Thyroid gland (tissue), 4 donors: ENCODE results near the gene SLC24A4. TPM values are rescaled to one million over a fixed set of nuclear protein-coding genes. Genes with fewer than 3 reads are reported as not detected.

ENCODE experiments used
- DNase-seq, 2 donors: peaks; one replicate each; pipeline ENCODE4 v3.0.0-alpha.2; 2019
- H3K27ac ChIP-seq, 3 donors: fragments of 200-600 bp; sonication (generic); 1 replicate in 2 of 3; 2 replicates in 1 of 3; pipeline ENCODE4 v1.5.1; 2016 to 2019; ENCODE audit warnings: mild to moderate bottlenecking in 1 of 3, moderate library complexity in 1 of 3
- H3K27me3 ChIP-seq: fragments of 200-600 bp; sonication (generic); one replicate; pipeline ENCODE4 v1.5.1; 2019
- H3K36me3 ChIP-seq, 2 donors: fragments of 200-600 bp; sonication (generic); one replicate each; pipeline ENCODE4 v1.5.1; 2016 to 2019
- H3K4me1 ChIP-seq, 2 donors: fragments of 200-600 bp; sonication (generic); one replicate each; pipeline ENCODE4 v1.5.1; 2017 to 2019
- H3K4me3 ChIP-seq, 3 donors: fragments of 200-600 bp; sonication (generic); replicated peaks in 1 of 3; 1 replicate in 2 of 3; 2 replicates in 1 of 3; pipeline ENCODE4 v1.5.1; 2016; ENCODE audit warnings: mild to moderate bottlenecking in 1 of 3
- H3K9me3 ChIP-seq: fragments of 200-600 bp; sonication (generic); one replicate; pipeline ENCODE4 v1.5.1; 2017
- POLR2A ChIP-seq, 2 donors: fragments of 450-650 bp; IDR thresholded peaks; one replicate each; pipeline ENCODE4 v1.6.1; 2017; ENCODE audit warnings: antibody characterized with exemption in 2 of 2, mild to moderate bottlenecking in 2 of 2, moderate library complexity in 1 of 2
- WGBS, 2 donors: methylation state at CpG; one replicate each; pipeline ENCODE4 v1.1.5; 2017; 5-methylcytosine and 5-hydroxymethylcytosine counted together
- intact Hi-C: fragments of 100-400 bp; cut with DNase I; formaldehyde crosslinking; loops from one replicate; pipeline ENCODE4 v1.15.1; 2023
- total RNA-seq, 4 donors: library from RNA; depleted of rRNA; stranded (reverse); fragments of >200 nt; gene quantifications; one replicate each; pipeline ENCODE4 v1.2.3, GENCODE V29; 2016
- TF ChIP-seq, protein P1 (sequence below), 6 experiments: fragments of 200-600 bp in 3 of 6; fragments of 450-650 bp in 3 of 6; sonication (generic) in 3 of 6; IDR thresholded peaks; one replicate each; pipeline ENCODE4 v1.5.1; 2016 to 2019; ENCODE audit warnings: antibody characterized with exemption in 6 of 6, mild to moderate bottlenecking in 2 of 6, inconsistent platforms in 1 of 6, moderate library complexity in 1 of 6

SLC24A4 gene
- total RNA-seq, 4 donors from 2014 or later, result 0.05 to 0.46 (median 0.19) TPM

DNA sequence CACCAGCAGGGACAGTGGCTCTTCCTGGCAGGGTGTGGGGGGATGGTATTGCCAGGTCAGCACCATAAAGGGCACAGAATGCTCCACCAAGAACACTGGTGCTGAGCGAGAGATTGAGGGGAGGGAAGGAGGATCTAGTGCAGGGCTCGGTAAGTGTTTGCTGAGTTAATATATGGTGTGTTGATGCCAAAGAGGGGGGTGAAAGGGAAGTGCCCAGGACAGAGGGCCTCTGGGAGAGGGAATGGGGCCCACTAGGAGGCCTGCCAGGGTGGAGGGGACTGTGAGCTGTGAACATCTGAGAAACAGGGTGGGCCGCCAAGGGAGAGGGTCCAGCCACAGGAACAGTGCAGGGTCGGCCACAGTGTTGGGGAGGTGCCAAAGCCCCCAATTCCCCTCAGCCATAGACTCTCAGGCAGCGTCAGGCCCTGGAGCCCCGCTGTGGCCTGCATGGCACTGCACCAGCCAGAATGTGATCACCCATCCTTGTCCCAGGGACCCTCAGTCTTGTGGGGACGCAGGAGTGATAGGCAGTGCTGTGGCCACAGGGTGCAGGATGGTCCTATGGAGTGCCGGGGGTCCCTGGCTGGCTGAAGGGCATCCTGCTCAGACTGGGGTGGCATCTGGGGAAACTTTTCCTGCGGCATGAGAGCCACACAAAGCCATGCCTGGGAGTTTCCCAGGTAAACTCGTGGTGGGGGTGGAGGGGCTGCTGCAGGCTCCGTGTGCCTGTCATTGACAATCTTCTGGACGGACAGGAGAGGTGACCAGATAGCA lies 202.5 kb downstream of the SLC24A4 start:
- no peak for TF ChIP-seq POLR2A (IDR thresholded peaks at IDR 0.05)
- TF ChIP-seq, protein P1, sequence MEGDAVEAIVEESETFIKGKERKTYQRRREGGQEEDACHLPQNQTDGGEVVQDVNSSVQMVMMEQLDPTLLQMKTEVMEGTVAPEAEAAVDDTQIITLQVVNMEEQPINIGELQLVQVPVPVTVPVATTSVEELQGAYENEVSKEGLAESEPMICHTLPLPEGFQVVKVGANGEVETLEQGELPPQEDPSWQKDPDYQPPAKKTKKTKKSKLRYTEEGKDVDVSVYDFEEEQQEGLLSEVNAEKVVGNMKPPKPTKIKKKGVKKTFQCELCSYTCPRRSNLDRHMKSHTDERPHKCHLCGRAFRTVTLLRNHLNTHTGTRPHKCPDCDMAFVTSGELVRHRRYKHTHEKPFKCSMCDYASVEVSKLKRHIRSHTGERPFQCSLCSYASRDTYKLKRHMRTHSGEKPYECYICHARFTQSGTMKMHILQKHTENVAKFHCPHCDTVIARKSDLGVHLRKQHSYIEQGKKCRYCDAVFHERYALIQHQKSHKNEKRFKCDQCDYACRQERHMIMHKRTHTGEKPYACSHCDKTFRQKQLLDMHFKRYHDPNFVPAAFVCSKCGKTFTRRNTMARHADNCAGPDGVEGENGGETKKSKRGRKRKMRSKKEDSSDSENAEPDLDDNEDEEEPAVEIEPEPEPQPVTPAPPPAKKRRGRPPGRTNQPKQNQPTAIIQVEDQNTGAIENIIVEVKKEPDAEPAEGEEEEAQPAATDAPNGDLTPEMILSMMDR (IDR thresholded peaks at IDR 0.05), result no peak
- Histone ChIP-seq H3K4me3 (no peak overlapping the region), H3K4me1 (no peaks in the 10 kb centered on the region), H3K36me3 (no peaks in the 10 kb centered on the region), H3K27me3 (no peaks in the 10 kb centered on the region), H3K27ac (no peak overlapping the region), H3K9me3 (no peaks in the 10 kb centered on the region)
- intact Hi-C loops, result no loop called here
- 84 to 89% methylated on average over 8 to 12 of the region's 12 CpGs for WGBS, 2 donors
- no peak for DNase-seq

DNA sequence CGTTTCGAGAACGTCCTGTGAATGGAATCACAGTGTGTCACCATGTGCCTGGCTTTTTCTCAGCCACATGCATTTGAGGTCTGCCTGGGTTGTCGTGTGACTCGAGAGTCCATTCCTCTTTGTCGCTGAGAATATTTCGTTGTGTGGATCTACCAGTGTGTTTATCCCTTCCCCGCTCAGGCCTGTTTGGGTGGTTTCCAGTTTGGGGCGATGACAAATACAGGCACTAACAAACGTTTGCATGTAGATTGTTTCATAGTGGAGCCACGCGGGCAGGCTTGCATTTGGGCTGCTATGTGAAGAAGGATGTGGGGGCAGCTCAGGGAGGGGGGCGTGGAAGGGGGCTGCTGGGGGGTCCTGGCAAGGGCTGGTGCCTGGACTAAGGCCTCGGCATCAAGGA lies 204.8 kb downstream of the SLC24A4 start:
- H3K9me3 ChIP-seq, result no peaks in the 10 kb centered on the region
- no peaks in the 10 kb centered on the region for H3K36me3 ChIP-seq
- no peak for DNase-seq
- H3K4me3 ChIP-seq, result no peak overlapping the region
- 79 to 88% methylated on average over 14 of the region's 14 CpGs for WGBS, 2 donors
- no peaks in the 10 kb centered on the region for H3K27me3 ChIP-seq
- no peak overlapping the region for H3K27ac ChIP-seq
- intact Hi-C loops, result no loop called here
- TF ChIP-seq, protein P1 (IDR thresholded peaks at IDR 0.05), result no peak
- TF ChIP-seq POLR2A (IDR thresholded peaks at IDR 0.05), result no peak
- peaks cover 0 to 1% of the 10 kb centered on the region in 2 donors for H3K4me1 ChIP-seq

DNA sequence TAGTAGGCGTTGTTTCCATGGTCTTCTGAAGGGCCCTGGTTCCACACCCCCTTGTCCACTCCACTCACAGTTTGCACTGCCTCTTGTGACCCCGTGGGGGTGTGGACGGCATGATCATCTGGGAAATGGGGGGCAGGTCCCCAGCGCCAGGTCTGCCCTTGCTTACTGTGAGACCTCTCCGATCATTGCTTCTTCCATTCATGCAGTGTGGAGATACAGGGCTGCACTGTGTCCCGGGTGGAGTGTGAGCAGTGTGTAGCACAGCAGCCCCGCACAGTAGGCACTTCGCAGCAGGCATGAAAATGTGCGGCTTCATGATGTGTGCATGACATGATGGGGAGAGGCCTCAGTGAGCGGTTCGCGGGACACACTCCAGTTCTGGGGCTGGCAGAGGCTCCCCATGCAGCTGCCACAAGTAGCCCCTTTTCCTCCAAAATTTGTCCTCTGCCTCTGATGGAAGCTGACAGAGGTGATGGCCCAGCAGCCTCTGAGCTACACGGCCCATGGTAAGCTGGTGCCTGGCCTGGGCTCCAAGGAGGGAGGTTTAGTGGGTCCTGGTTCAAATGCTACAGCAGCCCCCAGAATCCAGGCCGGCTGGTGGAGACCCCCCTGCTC lies 205.6 kb downstream of the SLC24A4 start:
- TF ChIP-seq, protein P1 (IDR thresholded peaks at IDR 0.05), result no peak
- no peak for TF ChIP-seq POLR2A (IDR thresholded peaks at IDR 0.05)
- no peak for DNase-seq
- WGBS, 2 donors, result 91 to 96% methylated on average over 14 of the region's 14 CpGs
- intact Hi-C loops, result no loop called here
- Histone ChIP-seq H3K36me3 (no peaks in the 10 kb centered on the region), H3K4me1 (peaks cover 0 to 4% of the 10 kb centered on the region in 2 donors), H3K27me3 (no peaks in the 10 kb centered on the region), H3K27ac (no peak overlapping the region), H3K4me3 (no peak overlapping the region), H3K9me3 (no peaks in the 10 kb centered on the region)

DNA sequence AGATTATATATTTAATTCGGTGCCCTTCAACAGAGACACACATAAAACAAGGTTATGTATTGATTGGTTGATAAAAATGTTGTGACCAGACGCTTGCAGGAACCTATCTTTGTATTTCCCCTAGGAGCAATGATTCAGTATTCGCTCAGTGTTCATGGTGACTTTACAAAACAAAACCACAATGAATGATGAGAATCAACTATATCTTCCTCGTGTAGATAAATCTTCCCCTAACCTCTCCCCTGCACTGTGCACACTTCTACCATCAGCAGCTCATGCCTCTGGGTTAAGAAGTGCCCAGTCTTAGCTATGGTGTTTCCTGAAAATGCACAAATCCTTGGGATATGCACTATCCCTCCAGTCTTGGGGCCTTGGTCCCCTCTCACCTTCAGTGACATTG lies 206.9 kb downstream of the SLC24A4 start:
- Histone ChIP-seq H3K9me3 (no peaks in the 10 kb centered on the region), H3K36me3 (no peaks in the 10 kb centered on the region), H3K27ac (no peak overlapping the region), H3K27me3 (no peaks in the 10 kb centered on the region), H3K4me3 (no peak overlapping the region), H3K4me1 (peaks cover 0 to 4% of the 10 kb centered on the region in 2 donors)
- intact Hi-C loops, result no loop called here
- TF ChIP-seq, protein P1 (IDR thresholded peaks at IDR 0.05), result no peak
- TF ChIP-seq POLR2A (IDR thresholded peaks at IDR 0.05), result no peak
- no peak for DNase-seq
- WGBS, 2 donors, result 83 to 84% methylated on average over 4 of the region's 4 CpGs
